ENCODE results near the gene ASB13. TPM values are rescaled to one million over a fixed set of nuclear protein-coding genes. Genes with fewer than 3 reads are reported as not detected.

Gene ASB13
- total RNA-seq, 3 donors from 2014 or later (not counting 1 experiment from before 2014, with no cell fraction given) = 0.99 to 2.4 (median 1.4) TPM

- Mint-ChIP-seq H3K27ac (no peak overlapping the region), H3K27me3 (ENCODE audit: low read depth in 2 of 2) (peaks cover 0 to 3% of the 10 kb centered on the region in 2 donors), H3K4me1 (no peaks in the 10 kb centered on the region), H3K4me3 (no peak overlapping the region), H3K36me3 (no peaks in the 10 kb centered on the region), H3K9me3 (no peaks in the 10 kb centered on the region)
- Histone ChIP-seq H3K36me3 (ENCODE audit: control insufficient read depth, insufficient read depth, low read length) (no peaks in the 10 kb centered on the region), H3K27ac (ENCODE audit: low read length) (no peak overlapping the region), H3K27me3 (ENCODE audit: control insufficient read depth, insufficient read depth, low read length) (no peaks in the 10 kb centered on the region), H3K4me1 (ENCODE audit: control insufficient read depth, insufficient read depth, low read length) (no peaks in the 10 kb centered on the region), H3K9me3 (ENCODE audit: control insufficient read depth, insufficient read depth, low read length) (no peaks in the 10 kb centered on the region), H3K4me3 (ENCODE audit: low read length) (no peak overlapping the region)
- TF ChIP-seq CTCF (IDR thresholded peaks at IDR 0.05) = no peak
- intact Hi-C loops (cut with micrococcal nuclease) = no loop called here
- DNase-seq = no peak
- ATAC-seq = no peak
- 92% methylated on average over 11 of the region's 11 CpGs for WGBS (ENCODE audit: insufficient coverage)
These were observed 48.9 kb downstream of the ASB13 start for GRCh38 chr10:5617521-5617920.

GRCh38 chr10:5616836-5617235 lies 49.6 kb downstream of the ASB13 start:
- TF ChIP-seq CTCF (IDR thresholded peaks at IDR 0.05) = no peak
- H3K4me1 ChIP-seq (ENCODE audit: control insufficient read depth, insufficient read depth, low read length) = no peaks in the 10 kb centered on the region
- ATAC-seq (no peak), DNase-seq (no peak)
- Mint-ChIP-seq H3K4me1 (no peaks in the 10 kb centered on the region), H3K4me3 (no peak overlapping the region), H3K27ac (no peak overlapping the region), H3K27me3 (ENCODE audit: low read depth in 2 of 2) (peaks cover 0 to 3% of the 10 kb centered on the region in 2 donors), H3K9me3 (no peaks in the 10 kb centered on the region), H3K36me3 (no peaks in the 10 kb centered on the region)
- H3K4me3 ChIP-seq (ENCODE audit: low read length) = no peak overlapping the region
- H3K36me3 ChIP-seq (ENCODE audit: control insufficient read depth, insufficient read depth, low read length) = no peaks in the 10 kb centered on the region
- 85% methylated on average over 6 of the region's 6 CpGs for WGBS (ENCODE audit: insufficient coverage)
- no peaks in the 10 kb centered on the region for H3K27me3 ChIP-seq (ENCODE audit: control insufficient read depth, insufficient read depth, low read length)
- H3K9me3 ChIP-seq (ENCODE audit: control insufficient read depth, insufficient read depth, low read length) = no peaks in the 10 kb centered on the region
- intact Hi-C loops (cut with micrococcal nuclease) = no loop called here
- no peak overlapping the region for H3K27ac ChIP-seq (ENCODE audit: low read length)

DNA sequence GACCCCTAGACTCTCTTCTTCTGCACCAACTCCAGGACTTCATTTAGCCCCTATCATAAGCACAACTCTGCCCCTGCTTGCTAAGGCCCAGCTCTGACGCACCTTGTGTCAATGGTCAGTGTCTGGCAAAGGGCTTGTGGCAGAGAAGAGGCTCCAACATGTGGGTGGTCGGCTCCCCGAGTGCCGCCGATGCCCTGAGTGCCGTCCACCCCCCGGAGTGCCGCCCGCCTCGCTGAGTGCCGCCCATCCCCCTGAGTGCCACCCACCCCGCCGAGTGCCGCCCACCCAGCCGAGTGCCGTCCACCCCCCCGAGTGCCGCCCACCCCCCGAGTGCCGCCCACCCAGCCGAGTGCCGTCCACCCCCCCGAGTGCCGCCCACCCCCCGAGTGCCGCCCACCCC lies 50.3 kb downstream of the ASB13 start:
- H3K27ac ChIP-seq (ENCODE audit: low read length) = no peak overlapping the region
- intact Hi-C loops (cut with micrococcal nuclease) = no loop called here
- no peak for TF ChIP-seq CTCF (IDR thresholded peaks at IDR 0.05)
- 94% methylated on average over 9 of the region's 26 CpGs for WGBS (ENCODE audit: insufficient coverage)
- no peaks in the 10 kb centered on the region for H3K4me1 ChIP-seq (ENCODE audit: control insufficient read depth, insufficient read depth, low read length)
- ATAC-seq (no peak), DNase-seq (no peak)
- no peaks in the 10 kb centered on the region for H3K9me3 ChIP-seq (ENCODE audit: control insufficient read depth, insufficient read depth, low read length)
- Mint-ChIP-seq H3K4me3 (no peak overlapping the region), H3K36me3 (no peaks in the 10 kb centered on the region), H3K4me1 (no peaks in the 10 kb centered on the region), H3K27me3 (ENCODE audit: low read depth in 2 of 2) (peaks cover 0 to 3% of the 10 kb centered on the region in 2 donors), H3K9me3 (no peaks in the 10 kb centered on the region), H3K27ac (no peak overlapping the region)
- no peaks in the 10 kb centered on the region for H3K27me3 ChIP-seq (ENCODE audit: control insufficient read depth, insufficient read depth, low read length)
- no peak overlapping the region for H3K4me3 ChIP-seq (ENCODE audit: low read length)
- H3K36me3 ChIP-seq (ENCODE audit: control insufficient read depth, insufficient read depth, low read length) = no peaks in the 10 kb centered on the region

GRCh38 chr10:5615316-5615715 lies 51.1 kb downstream of the ASB13 start:
- H3K27me3 ChIP-seq (ENCODE audit: control insufficient read depth, insufficient read depth, low read length) = no peaks in the 10 kb centered on the region
- no peak overlapping the region for H3K4me3 Mint-ChIP-seq
- no peaks in the 10 kb centered on the region for H3K9me3 Mint-ChIP-seq
- TF ChIP-seq CTCF (IDR thresholded peaks at IDR 0.05) = no peak
- H3K36me3 Mint-ChIP-seq = no peaks in the 10 kb centered on the region
- ATAC-seq (no peak), DNase-seq (no peak)
- H3K36me3 ChIP-seq (ENCODE audit: control insufficient read depth, insufficient read depth, low read length) = no peaks in the 10 kb centered on the region
- H3K4me1 Mint-ChIP-seq = no peaks in the 10 kb centered on the region
- H3K4me3 ChIP-seq (ENCODE audit: low read length) = no peak overlapping the region
- WGBS (ENCODE audit: insufficient coverage) = 91% methylated on average over 7 of the region's 7 CpGs
- no peaks in the 10 kb centered on the region for H3K4me1 ChIP-seq (ENCODE audit: control insufficient read depth, insufficient read depth, low read length)
- H3K27ac ChIP-seq (ENCODE audit: low read length) = no peak overlapping the region
- peaks cover 0 to 3% of the 10 kb centered on the region in 2 donors for H3K27me3 Mint-ChIP-seq (ENCODE audit: low read depth in 2 of 2)
- H3K27ac Mint-ChIP-seq = no peak overlapping the region
- intact Hi-C loops (cut with micrococcal nuclease) = no loop called here
- H3K9me3 ChIP-seq (ENCODE audit: control insufficient read depth, insufficient read depth, low read length) = no peaks in the 10 kb centered on the region

All from natural killer cell (primary cell).